Measurements from ENCODE around the gene RAF1.

RAF1 gene

GRCh38 chr3:12624056-12624455 lies 39.9 kb downstream of the RAF1 start:
- in situ Hi-C loops (cut with HindIII; ENCODE audit: low pct_unique_long_range_greater_than_20kb, low sequenced_read_pairs), result no loop called here
- no peak for TF ChIP-seq JUND (IDR thresholded peaks at IDR 0.05; ENCODE audit: low read depth)

DNA sequence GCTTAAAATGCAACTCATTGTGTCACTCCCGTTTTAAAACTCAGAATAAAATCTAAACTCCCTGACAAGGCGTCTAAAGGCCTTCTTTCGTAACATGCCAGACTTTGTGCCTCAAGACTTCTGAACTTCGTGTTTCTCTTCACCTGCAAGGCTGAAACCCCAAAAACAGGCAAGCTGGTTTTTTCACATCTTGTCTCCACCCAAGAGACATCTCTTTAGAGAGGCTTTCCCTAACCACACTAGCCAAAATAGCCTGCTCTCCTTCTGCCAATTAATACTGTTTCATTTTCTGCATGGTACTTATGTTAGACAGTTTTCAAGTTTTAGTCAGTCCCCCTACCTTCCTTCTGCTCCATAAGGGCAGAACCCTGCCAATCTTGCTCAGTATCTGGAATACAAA lies 41.6 kb downstream of the RAF1 start:
- DNase-seq (ENCODE audit: low read depth in 1 of 2, low spot score in 1 of 2), result no peak
- in situ Hi-C loops (cut with HindIII; ENCODE audit: low pct_unique_long_range_greater_than_20kb, low sequenced_read_pairs), result no loop called here

More at GRCh38 chr3:12624056-12624455, 39.9 kb downstream of the RAF1 start:
- DNase-seq (ENCODE audit: low read depth in 1 of 2, low spot score in 1 of 2), result no peak

DNA sequence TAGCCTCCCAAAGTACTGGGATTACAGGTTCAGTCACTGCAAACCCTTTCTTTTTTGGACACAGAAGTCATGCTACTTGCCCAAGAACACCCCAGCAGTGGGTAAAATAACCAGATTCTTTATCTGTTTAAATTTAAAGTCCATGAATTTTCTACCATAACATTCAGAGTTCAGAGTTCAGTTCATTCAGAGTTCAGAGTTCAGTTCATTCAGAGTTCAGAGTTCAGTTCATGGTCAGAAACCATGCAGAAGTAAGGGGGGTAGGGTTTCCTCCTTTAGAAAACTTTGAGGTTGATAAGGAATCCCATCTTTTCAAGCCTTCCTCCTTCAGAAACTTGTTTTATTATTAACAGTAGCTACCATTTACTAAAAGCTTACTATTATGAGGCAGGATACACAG lies 43.2 kb downstream of the RAF1 start:
- no peak for DNase-seq (ENCODE audit: low read depth in 1 of 2, low spot score in 1 of 2)
- in situ Hi-C loops (cut with HindIII; ENCODE audit: low pct_unique_long_range_greater_than_20kb, low sequenced_read_pairs), result no loop called here
- TF ChIP-seq JUND (IDR thresholded peaks at IDR 0.05; ENCODE audit: low read depth), result no peak

More for the DNA sequence above, 41.6 kb downstream of the RAF1 start:
- no peak for TF ChIP-seq JUND (IDR thresholded peaks at IDR 0.05; ENCODE audit: low read depth)

DNA sequence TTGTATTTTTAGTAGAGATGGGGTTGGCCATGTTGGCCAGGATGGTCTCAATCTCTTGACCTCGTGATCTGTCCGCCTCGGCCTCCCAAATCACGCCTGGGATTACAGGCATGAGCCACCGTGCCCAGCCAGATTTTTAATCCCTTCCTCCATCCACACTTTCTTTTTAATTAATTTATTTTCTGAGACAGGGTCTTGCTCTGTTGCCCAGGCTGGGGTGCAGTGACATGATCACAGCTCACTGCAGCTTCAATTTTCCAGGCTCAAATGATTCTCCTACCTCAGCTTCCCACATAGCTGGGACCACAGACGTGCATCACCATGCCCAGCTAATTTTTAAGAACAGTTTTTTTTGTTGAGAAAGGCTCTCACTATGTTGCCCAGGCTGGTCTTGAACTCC lies 43.6 kb downstream of the RAF1 start:
- no peak for DNase-seq (ENCODE audit: low read depth in 1 of 2, low spot score in 1 of 2)
- in situ Hi-C loops (cut with HindIII; ENCODE audit: low pct_unique_long_range_greater_than_20kb, low sequenced_read_pairs), result no loop called here
- TF ChIP-seq JUND (IDR thresholded peaks at IDR 0.05; ENCODE audit: low read depth), result no peak

DNA sequence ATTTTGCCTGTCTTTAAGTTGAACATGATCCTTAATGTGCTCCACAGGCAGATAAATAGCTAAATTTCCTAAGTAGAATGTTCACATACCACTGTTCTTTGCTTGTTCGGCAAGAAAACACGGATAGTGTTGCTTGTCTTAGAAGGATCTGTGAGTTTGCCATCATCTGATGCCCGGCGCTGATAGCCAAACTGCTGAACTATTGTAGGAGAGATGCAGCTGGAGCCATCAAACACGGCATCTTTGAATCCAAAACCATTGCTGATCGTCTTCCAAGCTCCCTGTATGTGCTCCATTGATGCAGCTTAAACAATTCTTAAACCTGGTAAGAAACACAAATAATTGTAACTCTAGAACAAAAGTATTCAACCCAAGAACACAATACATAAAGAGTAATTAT lies 45.5 kb downstream of the RAF1 start:
- no peak for TF ChIP-seq JUND (IDR thresholded peaks at IDR 0.05; ENCODE audit: low read depth)
- DNase-seq (ENCODE audit: low read depth in 1 of 2, low spot score in 1 of 2), result no peak
- in situ Hi-C loops (cut with HindIII; ENCODE audit: low pct_unique_long_range_greater_than_20kb, low sequenced_read_pairs), result no loop called here

DNA sequence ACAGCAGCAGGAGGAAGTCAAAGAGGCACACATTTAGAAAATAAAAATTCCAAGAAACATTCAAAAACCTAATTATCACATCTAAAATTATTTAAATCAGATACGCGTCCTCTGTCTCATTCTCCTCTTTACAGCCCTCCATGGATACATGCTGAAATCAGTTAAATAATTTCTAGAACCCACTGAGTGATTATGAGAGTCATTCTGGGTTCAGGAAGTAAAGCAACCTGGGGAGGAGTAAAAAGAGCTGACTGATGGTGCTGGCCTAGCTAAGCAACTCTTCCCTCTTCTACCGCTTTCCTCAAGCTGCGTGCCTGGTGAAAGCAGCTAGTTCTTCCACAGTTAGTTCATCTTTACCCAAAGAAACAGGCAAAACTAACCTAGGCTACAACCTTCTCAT lies 48.7 kb downstream of the RAF1 start:
- no peak for DNase-seq (ENCODE audit: low read depth in 1 of 2, low spot score in 1 of 2)
- in situ Hi-C loops (cut with HindIII; ENCODE audit: low pct_unique_long_range_greater_than_20kb, low sequenced_read_pairs), result no loop called here
- no peak for TF ChIP-seq JUND (IDR thresholded peaks at IDR 0.05; ENCODE audit: low read depth)

- TF ChIP-seq JUND (IDR thresholded peaks at IDR 0.05; ENCODE audit: low read depth), result no peak
- in situ Hi-C loops (cut with HindIII; ENCODE audit: low pct_unique_long_range_greater_than_20kb, low sequenced_read_pairs), result no loop called here
Observed at GRCh38 chr3:12613250-12613649, 50.7 kb downstream of the RAF1 start.

GRCh38 chr3:12612514-12613226 lies 51.2 kb downstream of the RAF1 start:
- DNase-seq (ENCODE audit: low read depth in 1 of 2, low spot score in 1 of 2), result no peak
- in situ Hi-C loops (cut with HindIII; ENCODE audit: low pct_unique_long_range_greater_than_20kb, low sequenced_read_pairs), result no loop called here
- no peak for TF ChIP-seq JUND (IDR thresholded peaks at IDR 0.05; ENCODE audit: low read depth)

More at GRCh38 chr3:12613250-12613649, 50.7 kb downstream of the RAF1 start:
- DNase-seq (ENCODE audit: low read depth in 1 of 2, low spot score in 1 of 2), result no peak

GRCh38 chr3:12611117-12611516 lies 52.8 kb downstream of the RAF1 start:
- DNase-seq (ENCODE audit: low read depth in 1 of 2, low spot score in 1 of 2), result no peak
- in situ Hi-C loops (cut with HindIII; ENCODE audit: low pct_unique_long_range_greater_than_20kb, low sequenced_read_pairs), result no loop called here
- TF ChIP-seq JUND (IDR thresholded peaks at IDR 0.05; ENCODE audit: low read depth), result no peak

- no peak for TF ChIP-seq JUND (IDR thresholded peaks at IDR 0.05; ENCODE audit: low read depth)
- no peak for DNase-seq (ENCODE audit: low read depth in 1 of 2, low spot score in 1 of 2)
- in situ Hi-C loops (cut with HindIII; ENCODE audit: low pct_unique_long_range_greater_than_20kb, low sequenced_read_pairs), result no loop called here
Observed at GRCh38 chr3:12608376-12608775, 55.5 kb downstream of the RAF1 start.

GRCh38 chr3:12603969-12604368 lies 59.9 kb downstream of the RAF1 start:
- in situ Hi-C loops (cut with HindIII; ENCODE audit: low pct_unique_long_range_greater_than_20kb, low sequenced_read_pairs), result no loop called here
- DNase-seq (ENCODE audit: low read depth in 1 of 2, low spot score in 1 of 2), result no peak
- TF ChIP-seq JUND (IDR thresholded peaks at IDR 0.05; ENCODE audit: low read depth), result no peak

- DNase-seq (ENCODE audit: low read depth in 1 of 2, low spot score in 1 of 2), result peak; percentile 26 to 30
- TF ChIP-seq JUND (IDR thresholded peaks at IDR 0.05; ENCODE audit: low read depth), result no peak
- in situ Hi-C loops (cut with HindIII; ENCODE audit: low pct_unique_long_range_greater_than_20kb, low sequenced_read_pairs), result no loop called here
Observed at GRCh38 chr3:12601072-12601471, 62.8 kb downstream of the RAF1 start.

DNA sequence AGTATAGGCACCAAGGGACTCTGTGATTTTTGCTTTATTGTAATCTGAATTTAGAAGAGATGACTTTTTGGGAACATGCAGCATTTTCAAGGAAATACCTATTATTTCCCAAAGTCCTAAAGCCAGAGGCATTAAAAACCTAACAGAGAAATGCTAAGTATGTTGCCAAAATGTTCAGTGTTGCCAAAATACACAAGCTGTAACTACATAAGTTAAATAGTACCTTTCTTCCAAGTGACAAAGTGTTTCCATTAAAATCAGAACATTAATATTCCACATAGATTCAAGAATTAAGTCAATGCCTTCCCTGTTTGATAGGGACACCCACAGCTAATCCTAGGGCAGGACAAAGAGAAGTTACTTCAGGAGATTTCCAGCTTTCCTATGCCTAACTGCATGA lies 65.0 kb downstream of the RAF1 start:
- in situ Hi-C loops (cut with HindIII; ENCODE audit: low pct_unique_long_range_greater_than_20kb, low sequenced_read_pairs), result no loop called here
- DNase-seq (ENCODE audit: low read depth in 1 of 2, low spot score in 1 of 2), result peak in 1 of 2 experiments; percentile 27

DNA sequence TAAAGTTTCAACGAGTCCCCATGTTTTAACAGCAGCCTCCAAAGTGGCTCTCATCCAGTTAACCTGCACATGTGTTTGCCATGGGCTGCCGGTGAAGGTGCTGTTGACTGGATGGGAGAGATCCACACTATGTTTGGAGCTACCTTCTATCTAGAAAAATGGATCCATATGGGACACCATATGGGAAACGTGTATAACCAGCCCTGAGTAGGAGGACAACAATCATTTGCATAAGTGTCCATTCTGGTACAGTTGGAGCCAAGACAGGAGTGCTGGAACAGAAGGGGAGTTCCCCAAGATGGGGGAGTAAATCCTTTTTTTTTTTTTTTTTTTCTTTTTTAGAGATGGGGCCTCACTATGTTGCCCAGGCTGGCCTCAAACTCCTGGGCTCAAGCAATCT lies 70.4 kb downstream of the RAF1 start:
- DNase-seq (ENCODE audit: low read depth in 1 of 2, low spot score in 1 of 2), result no peak
- in situ Hi-C loops (cut with HindIII; ENCODE audit: low pct_unique_long_range_greater_than_20kb, low sequenced_read_pairs), result no loop called here
- TF ChIP-seq JUND (IDR thresholded peaks at IDR 0.05; ENCODE audit: low read depth), result no peak

More for the DNA sequence above, 65.0 kb downstream of the RAF1 start:
- TF ChIP-seq JUND (IDR thresholded peaks at IDR 0.05; ENCODE audit: low read depth), result no peak
